Kidney epithelial cell (primary cell): ENCODE data around the gene ARMC3. TPM values are rescaled to one million over a fixed set of nuclear protein-coding genes. Genes with fewer than 3 reads are reported as not detected.
"Not testable (repeated sequence)": the region's sequence is repeated elsewhere in the genome, so short reads cannot be mapped to it uniquely, and the experiment has no call there.

Source experiments
- DNase-seq: peaks from one replicate; pipeline ENCODE4 v3.0.0-alpha.2; 2010; ENCODE audit warnings: low read depth
- H3K27me3 ChIP-seq: 2 replicates; pipeline ENCODE4 v1.6.0; 2011; ENCODE audit warnings: low read length; ENCODE audit not compliant: control insufficient read depth, insufficient read depth
- H3K36me3 ChIP-seq: 2 replicates; pipeline ENCODE4 v1.5.1; 2011; ENCODE audit warnings: low read length; ENCODE audit not compliant: control insufficient read depth, insufficient read depth
- H3K4me3 ChIP-seq: 2 replicates; pipeline ENCODE4 v1.5.1; 2011; ENCODE audit warnings: low read depth, mild to moderate bottlenecking, control low read depth, low read length
- CTCF ChIP-seq: IDR thresholded peaks from 2 replicates; pipeline ENCODE4 v1.5.1; 2011; ENCODE audit warnings: mild to moderate bottlenecking, moderate library complexity, low read length, control low read depth, inconsistent platforms; ENCODE audit not compliant: insufficient read depth, poor library complexity, severe bottlenecking
- total RNA-seq: library from RNA; depleted of rRNA; stranded (reverse); fragments of >200 nt; gene quantifications from 2 replicates; pipeline ENCODE4 v1.2.3, GENCODE V29; 2015

ARMC3 gene
- total RNA-seq, 1 donor from 2014 or later: 1.6 TPM

- TF ChIP-seq CTCF: no peak
- no peak for DNase-seq
- H3K36me3 ChIP-seq: no peaks in the 10 kb centered on the region
Observed at GRCh38 chr10:23063973-23064812, 136.3 kb downstream of the ARMC3 start.

GRCh38 chr10:23064813-23065114 lies 136.9 kb downstream of the ARMC3 start:
- not testable (repeated sequence) for DNase-seq, H3K36me3 ChIP-seq, H3K4me3 ChIP-seq, H3K27me3 ChIP-seq

More at GRCh38 chr10:23063973-23064812, 136.3 kb downstream of the ARMC3 start:
- Histone ChIP-seq H3K4me3 (no peak overlapping the region), H3K27me3 (no peaks in the 10 kb centered on the region)

GRCh38 chr10:23065181-23065948 lies 137.5 kb downstream of the ARMC3 start:
- no peak for TF ChIP-seq CTCF
- Histone ChIP-seq H3K4me3 (no peak overlapping the region), H3K36me3 (no peaks in the 10 kb centered on the region), H3K27me3 (no peaks in the 10 kb centered on the region)
- peak; percentile 28 for DNase-seq

- DNase-seq: no peak
- TF ChIP-seq CTCF: no peak
- no peaks in the 10 kb centered on the region for H3K36me3 ChIP-seq
- H3K27me3 ChIP-seq: no peaks in the 10 kb centered on the region
- H3K4me3 ChIP-seq: no peak overlapping the region
Observed at GRCh38 chr10:23067337-23067736, 139.5 kb downstream of the ARMC3 start.

- no peaks in the 10 kb centered on the region for H3K27me3 ChIP-seq
- H3K36me3 ChIP-seq: no peaks in the 10 kb centered on the region
- peak; percentile 81 for TF ChIP-seq CTCF
- no peak overlapping the region for H3K4me3 ChIP-seq
- DNase-seq: peak; percentile 12
Observed at GRCh38 chr10:23067939-23068775, 140.3 kb downstream of the ARMC3 start.
